ENCODE measurements around the gene HOXC10. TPM values are rescaled to one million over a fixed set of nuclear protein-coding genes. Genes with fewer than 3 reads are reported as not detected.

Gene HOXC10
- total RNA-seq, 1 experiment from 2014 or later = not detected

DNA sequence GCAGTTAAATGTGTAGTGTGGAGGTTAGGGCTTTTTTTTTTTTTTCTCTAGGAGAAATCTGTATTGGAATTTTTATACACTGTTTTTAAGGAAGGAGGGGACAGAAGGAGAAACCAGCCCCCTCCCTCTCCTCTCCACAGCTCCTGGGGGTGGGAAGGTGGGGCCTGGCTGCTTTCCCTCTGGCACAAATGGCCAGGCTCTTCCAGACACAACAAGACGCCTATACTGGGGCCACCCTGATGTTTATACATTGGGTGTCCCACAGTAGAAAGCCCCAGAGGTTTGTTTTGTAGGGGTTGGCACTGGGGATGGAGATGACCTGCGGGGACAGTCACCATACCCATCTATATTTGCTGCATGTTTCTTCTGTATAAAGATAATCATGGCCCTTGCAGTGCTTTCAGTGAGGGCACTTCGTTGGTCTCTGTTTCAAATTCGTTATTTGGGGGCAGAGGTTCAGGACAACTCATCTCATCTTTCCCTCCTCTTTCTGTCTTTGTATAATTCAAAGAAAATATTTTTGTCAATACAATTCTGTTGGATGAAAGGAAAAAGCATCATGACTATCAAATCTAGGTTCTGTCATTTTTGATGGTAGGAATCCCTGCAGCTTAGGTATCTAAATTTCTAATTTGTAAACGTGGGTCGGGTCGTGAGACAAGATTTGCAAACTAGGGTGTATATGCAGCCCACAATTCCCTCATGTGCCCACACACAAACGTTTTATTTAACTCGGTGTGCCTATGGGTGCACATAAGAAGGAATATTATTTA is 7.9 kb upstream of the HOXC10 start:
- no peak for ATAC-seq
- POLR2A ChIA-PET = no interaction called here
- H3K4me1 Mint-ChIP-seq = peaks cover 23% of the 10 kb centered on the region

DNA sequence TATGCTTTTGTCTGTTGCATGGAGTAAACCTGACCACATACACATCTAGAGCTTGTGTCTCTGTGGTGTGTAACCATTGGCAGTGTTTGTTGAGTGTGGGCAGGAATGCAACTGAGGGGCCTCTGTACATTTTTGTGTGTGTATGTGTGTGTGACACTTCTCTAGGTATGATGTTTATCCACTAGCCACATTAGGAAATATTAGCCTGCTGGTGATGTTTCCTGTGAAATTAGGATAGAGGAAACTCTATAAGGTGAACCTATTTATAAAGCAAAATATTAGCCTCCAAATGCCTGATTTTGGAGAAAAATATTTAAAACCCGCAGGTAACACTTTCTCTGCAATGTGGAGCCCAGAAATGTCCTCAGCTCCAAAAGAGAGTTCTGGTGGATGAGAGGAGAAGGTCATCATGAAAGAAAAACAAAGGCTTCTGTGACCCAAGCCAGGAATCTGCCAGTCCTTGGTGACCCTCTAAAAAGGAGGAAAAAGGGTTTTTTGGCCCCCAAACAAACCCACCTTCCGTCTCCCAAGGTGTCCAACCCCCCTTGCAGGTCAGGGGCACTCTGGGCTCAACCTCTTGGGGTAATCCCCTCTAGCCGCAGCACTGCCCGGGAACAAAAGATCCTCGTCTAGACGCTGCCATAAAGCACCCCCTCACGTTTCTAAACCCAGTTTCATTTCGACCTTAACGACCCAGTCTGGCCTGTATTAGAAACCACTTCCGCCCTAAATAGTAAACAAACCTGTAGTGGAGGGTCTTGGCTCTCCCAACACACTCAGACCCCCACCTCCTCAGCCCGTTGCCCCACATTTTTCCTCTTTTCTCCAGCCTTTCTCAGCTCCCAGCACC is 7.1 kb upstream of the HOXC10 start:
- Mint-ChIP-seq H3K27ac (no peak overlapping the region), H3K4me3 (no peak overlapping the region), H3K4me1 (peaks cover 25% of the 10 kb centered on the region), H3K27me3 (ENCODE audit: low read depth) (peaks cover 100% of the 10 kb centered on the region), H3K36me3 (no peaks in the 10 kb centered on the region), H3K9me3 (no peaks in the 10 kb centered on the region)
- DNase-seq (ENCODE audit: low spot score) (no peak), ATAC-seq (no peak)
- TF ChIP-seq, protein P1, sequence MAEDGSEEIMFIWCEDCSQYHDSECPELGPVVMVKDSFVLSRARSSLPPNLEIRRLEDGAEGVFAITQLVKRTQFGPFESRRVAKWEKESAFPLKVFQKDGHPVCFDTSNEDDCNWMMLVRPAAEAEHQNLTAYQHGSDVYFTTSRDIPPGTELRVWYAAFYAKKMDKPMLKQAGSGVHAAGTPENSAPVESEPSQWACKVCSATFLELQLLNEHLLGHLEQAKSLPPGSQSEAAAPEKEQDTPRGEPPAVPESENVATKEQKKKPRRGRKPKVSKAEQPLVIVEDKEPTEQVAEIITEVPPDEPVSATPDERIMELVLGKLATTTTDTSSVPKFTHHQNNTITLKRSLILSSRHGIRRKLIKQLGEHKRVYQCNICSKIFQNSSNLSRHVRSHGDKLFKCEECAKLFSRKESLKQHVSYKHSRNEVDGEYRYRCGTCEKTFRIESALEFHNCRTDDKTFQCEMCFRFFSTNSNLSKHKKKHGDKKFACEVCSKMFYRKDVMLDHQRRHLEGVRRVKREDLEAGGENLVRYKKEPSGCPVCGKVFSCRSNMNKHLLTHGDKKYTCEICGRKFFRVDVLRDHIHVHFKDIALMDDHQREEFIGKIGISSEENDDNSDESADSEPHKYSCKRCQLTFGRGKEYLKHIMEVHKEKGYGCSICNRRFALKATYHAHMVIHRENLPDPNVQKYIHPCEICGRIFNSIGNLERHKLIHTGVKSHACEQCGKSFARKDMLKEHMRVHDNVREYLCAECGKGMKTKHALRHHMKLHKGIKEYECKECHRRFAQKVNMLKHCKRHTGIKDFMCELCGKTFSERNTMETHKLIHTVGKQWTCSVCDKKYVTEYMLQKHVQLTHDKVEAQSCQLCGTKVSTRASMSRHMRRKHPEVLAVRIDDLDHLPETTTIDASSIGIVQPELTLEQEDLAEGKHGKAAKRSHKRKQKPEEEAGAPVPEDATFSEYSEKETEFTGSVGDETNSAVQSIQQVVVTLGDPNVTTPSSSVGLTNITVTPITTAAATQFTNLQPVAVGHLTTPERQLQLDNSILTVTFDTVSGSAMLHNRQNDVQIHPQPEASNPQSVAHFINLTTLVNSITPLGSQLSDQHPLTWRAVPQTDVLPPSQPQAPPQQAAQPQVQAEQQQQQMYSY (CRISPR knock-in tag; IDR thresholded peaks at IDR 0.05) = no peak
- TF ChIP-seq, protein P2, sequence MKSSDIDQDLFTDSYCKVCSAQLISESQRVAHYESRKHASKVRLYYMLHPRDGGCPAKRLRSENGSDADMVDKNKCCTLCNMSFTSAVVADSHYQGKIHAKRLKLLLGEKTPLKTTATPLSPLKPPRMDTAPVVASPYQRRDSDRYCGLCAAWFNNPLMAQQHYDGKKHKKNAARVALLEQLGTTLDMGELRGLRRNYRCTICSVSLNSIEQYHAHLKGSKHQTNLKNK (CRISPR knock-in tag; IDR thresholded peaks at IDR 0.05) = no peak
- no peak for TF ChIP-seq EMX1 (CRISPR knock-in tag; IDR thresholded peaks at IDR 0.05)
- no peak for TF ChIP-seq ZNF138 (CRISPR knock-in tag; conservative IDR thresholded peaks at IDR 0.05)
- TF ChIP-seq NFYB (CRISPR knock-in tag; conservative IDR thresholded peaks at IDR 0.05; ENCODE audit: low read depth) = no peak
- no peak for TF ChIP-seq SMAD4 (CRISPR knock-in tag; IDR thresholded peaks at IDR 0.05)
- ChIA-PET CTCF (no interaction called here), POLR2A (no interaction called here)

More for the DNA sequence above, 7.9 kb upstream of the HOXC10 start:
- no peak for DNase-seq (ENCODE audit: low spot score)
- peaks cover 100% of the 10 kb centered on the region for H3K27me3 Mint-ChIP-seq (ENCODE audit: low read depth)
- H3K9me3 Mint-ChIP-seq = no peaks in the 10 kb centered on the region
- TF ChIP-seq, protein P3, sequence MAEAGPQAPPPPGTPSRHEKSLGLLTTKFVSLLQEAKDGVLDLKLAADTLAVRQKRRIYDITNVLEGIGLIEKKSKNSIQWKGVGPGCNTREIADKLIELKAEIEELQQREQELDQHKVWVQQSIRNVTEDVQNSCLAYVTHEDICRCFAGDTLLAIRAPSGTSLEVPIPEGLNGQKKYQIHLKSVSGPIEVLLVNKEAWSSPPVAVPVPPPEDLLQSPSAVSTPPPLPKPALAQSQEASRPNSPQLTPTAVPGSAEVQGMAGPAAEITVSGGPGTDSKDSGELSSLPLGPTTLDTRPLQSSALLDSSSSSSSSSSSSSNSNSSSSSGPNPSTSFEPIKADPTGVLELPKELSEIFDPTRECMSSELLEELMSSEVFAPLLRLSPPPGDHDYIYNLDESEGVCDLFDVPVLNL (CRISPR knock-in tag; IDR thresholded peaks at IDR 0.05; ENCODE audit: borderline replicate concordance, low read depth) = no peak
- TF ChIP-seq ELF4 (CRISPR knock-in tag; IDR thresholded peaks at IDR 0.05; ENCODE audit: low read depth) = no peak
- no peak for TF ChIP-seq ETV6 (CRISPR knock-in tag; IDR thresholded peaks at IDR 0.05)
- TF ChIP-seq, protein P4, sequence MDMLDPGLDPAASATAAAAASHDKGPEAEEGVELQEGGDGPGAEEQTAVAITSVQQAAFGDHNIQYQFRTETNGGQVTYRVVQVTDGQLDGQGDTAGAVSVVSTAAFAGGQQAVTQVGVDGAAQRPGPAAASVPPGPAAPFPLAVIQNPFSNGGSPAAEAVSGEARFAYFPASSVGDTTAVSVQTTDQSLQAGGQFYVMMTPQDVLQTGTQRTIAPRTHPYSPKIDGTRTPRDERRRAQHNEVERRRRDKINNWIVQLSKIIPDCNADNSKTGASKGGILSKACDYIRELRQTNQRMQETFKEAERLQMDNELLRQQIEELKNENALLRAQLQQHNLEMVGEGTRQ (CRISPR knock-in tag; IDR thresholded peaks at IDR 0.05) = no peak
- TF ChIP-seq ZNF219 (CRISPR knock-in tag; IDR thresholded peaks at IDR 0.05; ENCODE audit: borderline replicate concordance) = no peak
- TF ChIP-seq ZNF416 (CRISPR knock-in tag; IDR thresholded peaks at IDR 0.05) = no peak
- TF ChIP-seq ZBTB21 (CRISPR knock-in tag; IDR thresholded peaks at IDR 0.05; ENCODE audit: borderline replicate concordance) = no peak
- no peak for TF ChIP-seq RORB (CRISPR knock-in tag; IDR thresholded peaks at IDR 0.05)
- TF ChIP-seq, protein P5, sequence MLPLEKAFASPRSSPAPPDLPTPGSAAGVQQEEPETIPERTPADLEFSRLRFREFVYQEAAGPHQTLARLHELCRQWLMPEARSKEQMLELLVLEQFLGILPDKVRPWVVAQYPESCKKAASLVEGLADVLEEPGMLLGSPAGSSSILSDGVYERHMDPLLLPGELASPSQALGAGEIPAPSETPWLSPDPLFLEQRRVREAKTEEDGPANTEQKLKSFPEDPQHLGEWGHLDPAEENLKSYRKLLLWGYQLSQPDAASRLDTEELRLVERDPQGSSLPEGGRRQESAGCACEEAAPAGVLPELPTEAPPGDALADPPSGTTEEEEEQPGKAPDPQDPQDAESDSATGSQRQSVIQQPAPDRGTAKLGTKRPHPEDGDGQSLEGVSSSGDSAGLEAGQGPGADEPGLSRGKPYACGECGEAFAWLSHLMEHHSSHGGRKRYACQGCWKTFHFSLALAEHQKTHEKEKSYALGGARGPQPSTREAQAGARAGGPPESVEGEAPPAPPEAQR (CRISPR knock-in tag; IDR thresholded peaks at IDR 0.05) = no peak
- TF ChIP-seq, protein P6, sequence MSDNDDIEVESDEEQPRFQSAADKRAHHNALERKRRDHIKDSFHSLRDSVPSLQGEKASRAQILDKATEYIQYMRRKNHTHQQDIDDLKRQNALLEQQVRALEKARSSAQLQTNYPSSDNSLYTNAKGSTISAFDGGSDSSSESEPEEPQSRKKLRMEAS (CRISPR knock-in tag; IDR thresholded peaks at IDR 0.05) = no peak
- no peak for TF ChIP-seq JAZF1 (CRISPR knock-in tag; IDR thresholded peaks at IDR 0.05)
- TF ChIP-seq, protein P7, sequence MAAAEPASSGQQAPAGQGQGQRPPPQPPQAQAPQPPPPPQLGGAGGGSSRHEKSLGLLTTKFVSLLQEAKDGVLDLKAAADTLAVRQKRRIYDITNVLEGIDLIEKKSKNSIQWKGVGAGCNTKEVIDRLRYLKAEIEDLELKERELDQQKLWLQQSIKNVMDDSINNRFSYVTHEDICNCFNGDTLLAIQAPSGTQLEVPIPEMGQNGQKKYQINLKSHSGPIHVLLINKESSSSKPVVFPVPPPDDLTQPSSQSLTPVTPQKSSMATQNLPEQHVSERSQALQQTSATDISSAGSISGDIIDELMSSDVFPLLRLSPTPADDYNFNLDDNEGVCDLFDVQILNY (CRISPR knock-in tag; IDR thresholded peaks at IDR 0.05) = no peak
- TF ChIP-seq, protein P8, sequence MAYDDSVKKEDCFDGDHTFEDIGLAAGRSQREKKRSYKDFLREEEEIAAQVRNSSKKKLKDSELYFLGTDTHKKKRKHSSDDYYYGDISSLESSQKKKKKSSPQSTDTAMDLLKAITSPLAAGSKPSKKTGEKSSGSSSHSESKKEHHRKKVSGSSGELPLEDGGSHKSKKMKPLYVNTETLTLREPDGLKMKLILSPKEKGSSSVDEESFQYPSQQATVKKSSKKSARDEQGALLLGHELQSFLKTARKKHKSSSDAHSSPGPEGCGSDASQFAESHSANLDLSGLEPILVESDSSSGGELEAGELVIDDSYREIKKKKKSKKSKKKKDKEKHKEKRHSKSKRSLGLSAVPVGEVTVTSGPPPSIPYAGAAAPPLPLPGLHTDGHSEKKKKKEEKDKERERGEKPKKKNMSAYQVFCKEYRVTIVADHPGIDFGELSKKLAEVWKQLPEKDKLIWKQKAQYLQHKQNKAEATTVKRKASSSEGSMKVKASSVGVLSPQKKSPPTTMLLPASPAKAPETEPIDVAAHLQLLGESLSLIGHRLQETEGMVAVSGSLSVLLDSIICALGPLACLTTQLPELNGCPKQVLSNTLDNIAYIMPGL (CRISPR knock-in tag; IDR thresholded peaks at IDR 0.05) = no peak
- TF ChIP-seq, protein P9, sequence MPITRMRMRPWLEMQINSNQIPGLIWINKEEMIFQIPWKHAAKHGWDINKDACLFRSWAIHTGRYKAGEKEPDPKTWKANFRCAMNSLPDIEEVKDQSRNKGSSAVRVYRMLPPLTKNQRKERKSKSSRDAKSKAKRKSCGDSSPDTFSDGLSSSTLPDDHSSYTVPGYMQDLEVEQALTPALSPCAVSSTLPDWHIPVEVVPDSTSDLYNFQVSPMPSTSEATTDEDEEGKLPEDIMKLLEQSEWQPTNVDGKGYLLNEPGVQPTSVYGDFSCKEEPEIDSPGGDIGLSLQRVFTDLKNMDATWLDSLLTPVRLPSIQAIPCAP (CRISPR knock-in tag; IDR thresholded peaks at IDR 0.05) = no peak
- no peak for TF ChIP-seq ESRRA (CRISPR knock-in tag; IDR thresholded peaks at IDR 0.05; ENCODE audit: borderline replicate concordance)
- CTCF ChIA-PET = interaction anchor here (0.9 to 1.3 kb wide), 5 partner anchors 8 to 224 kb away, joined by 3 to 11 read pairs (median 4); partner anchors contain the start of gene HOXC10
- no peak overlapping the region for H3K27ac Mint-ChIP-seq
- H3K4me3 Mint-ChIP-seq = no peak overlapping the region
- H3K36me3 Mint-ChIP-seq = no peaks in the 10 kb centered on the region
